ENCODE results near the gene PVALB. TPM values are rescaled to one million over a fixed set of nuclear protein-coding genes. Genes with fewer than 3 reads are reported as not detected.

The PVALB gene
- total and polyA plus RNA-seq, 10 of the 15 experiments (the other 5 are each of a cell fraction or from before 2014, with no cell fraction given): not detected

DNA sequence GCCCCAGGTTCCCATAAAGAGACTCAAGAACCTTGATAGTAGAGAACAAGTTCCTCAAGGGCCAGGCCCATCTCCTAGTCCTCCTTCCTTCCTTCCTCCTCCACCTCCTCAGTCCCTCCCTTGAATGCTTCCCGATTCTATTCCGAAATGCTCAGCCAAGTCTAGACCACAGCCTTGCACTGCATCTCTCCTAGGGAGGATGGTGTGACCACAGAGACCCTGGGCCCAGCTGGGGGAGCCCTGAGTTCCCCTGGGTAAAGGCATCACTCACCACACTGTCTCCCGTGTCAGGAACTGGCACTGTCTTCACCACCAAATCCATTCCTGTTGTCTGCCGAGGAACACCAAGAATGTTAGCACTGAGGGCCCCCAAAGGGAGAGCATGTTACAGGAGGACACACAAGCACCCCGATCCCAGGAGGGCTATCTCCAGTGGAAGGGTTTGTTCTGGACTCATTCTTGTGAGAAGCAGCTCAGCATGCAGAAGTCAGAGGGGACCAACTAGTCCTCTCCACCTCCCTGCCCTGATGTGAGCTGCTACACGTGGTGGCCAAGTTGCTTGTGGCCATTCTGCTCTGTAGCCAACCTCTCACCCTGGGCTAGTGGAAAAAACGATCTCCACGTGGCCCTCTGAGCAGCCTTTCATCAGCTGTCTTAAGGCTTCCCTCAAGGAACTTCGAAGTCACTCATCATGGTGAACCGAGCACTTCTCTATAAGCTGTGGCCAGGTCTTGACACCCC, 49.6 kb downstream of the PVALB start:
- intact Hi-C loops (cut with micrococcal nuclease; ENCODE audit: unreplicated experiment) (no loop called here), in situ Hi-C loops (cut with MboI) (no loop called here)
- no peaks in the 10 kb centered on the region; a peak in 1 of 4 replicates for H3K36me3 ChIP-seq (ENCODE audit: control insufficient read depth in 2 of 2, insufficient read depth in 2 of 2, low read length in 1 of 2)
- 0 out of 2 replicates have a peak, but pooled peaks cover 3% of the 10 kb centered on the region for H4K20me1 ChIP-seq (ENCODE audit: control insufficient read depth, insufficient read depth)
- ChIA-PET CTCF (interaction anchor here (2.5 kb wide), 1 partner anchor 14 kb away, joined by 8 read pairs; no protein-coding TSS in a partner anchor), SMC1A (ENCODE audit: uncharacterized antibody, unreplicated experiment) (interaction anchor here (1.5 kb wide), 1 partner anchor 9 kb away, joined by 4 read pairs; no protein-coding TSS in a partner anchor), RAD21 (ENCODE audit: unreplicated experiment) (no interaction called here), POLR2A (no interaction called here)
- no TSS peak for BruUV-seq (replicated peaks)
- H3K27me3 ChIP-seq (replicated peaks in 1 of 2; ENCODE audit: control insufficient read depth in 2 of 2, insufficient read depth in 2 of 2, low read length in 1 of 2): no peaks in the 10 kb centered on the region; a peak in 1 of 4 replicates
- no peak overlapping the region for H3K27ac ChIP-seq (ENCODE audit: control insufficient read depth, insufficient read depth)
- H3K9me3 ChIP-seq (replicated peaks; ENCODE audit: control insufficient read depth, insufficient read depth, low read length): no peaks in the 10 kb centered on the region
- no peak overlapping the region for H2AFZ ChIP-seq (ENCODE audit: control insufficient read depth, low read depth, low read length)
- no peak overlapping the region for H3K9ac ChIP-seq (ENCODE audit: control insufficient read depth, insufficient read depth, low read length)
- WGBS (ENCODE audit: insufficient coverage, insufficient replicate concordance, low lambda C conversion rate, missing lambda C conversion rate): 69% methylated on average over 10 of the region's 10 CpGs
- ATAC-seq (no peak), FAIRE-seq (no peak), DNase-seq (ENCODE audit: low read depth, low spot score) (no peak)
- H3K4me2 ChIP-seq (ENCODE audit: control insufficient read depth, insufficient read depth): no peak overlapping the region
- H3K79me2 ChIP-seq (ENCODE audit: control insufficient read depth, insufficient read depth, low read length): no peaks in the 10 kb centered on the region
- no peaks in the 10 kb centered on the region for H3K4me1 ChIP-seq (ENCODE audit: control insufficient read depth, insufficient read depth, low read length)
- H3K4me3 ChIP-seq: no peak overlapping the region
- TF ChIP-seq WRNIP1 (IDR thresholded peaks at IDR 0.05; ENCODE audit: borderline replicate concordance, low read depth, low read length) (no peak), HCFC1 (IDR thresholded peaks at IDR 0.05; ENCODE audit: low read length) (no peak), BCL11A (IDR thresholded peaks at IDR 0.05; ENCODE audit: low read depth, low read length) (no peak), KAT2A (conservative IDR thresholded peaks at IDR 0.05; ENCODE audit: control insufficient read depth, low read depth, low read length) (no peak), SMAD5 (IDR thresholded peaks at IDR 0.05; ENCODE audit: low read depth) (no peak), BHLHE40 (IDR thresholded peaks at IDR 0.05; ENCODE audit: borderline replicate concordance in 1 of 2, low read depth in 2 of 2, low read length in 1 of 2) (no peak), NRF1 (conservative IDR thresholded peaks at IDR 0.05; ENCODE audit: low read depth, low read length) (no peak), IKZF2 (IDR thresholded peaks at IDR 0.05) (no peak), CHD1 (IDR thresholded peaks at IDR 0.05; ENCODE audit: low read depth, low read length) (no peak), SRF (IDR thresholded peaks at IDR 0.05; ENCODE audit: low read depth in 2 of 2, low read length in 2 of 2) (no peak), BMI1 (IDR thresholded peaks at IDR 0.05; ENCODE audit: borderline replicate concordance) (no peak), RELA (IDR thresholded peaks at IDR 0.05; ENCODE audit: borderline replicate concordance, partially characterized antibody) (no peak)
- TF ChIP-seq, protein P1, sequence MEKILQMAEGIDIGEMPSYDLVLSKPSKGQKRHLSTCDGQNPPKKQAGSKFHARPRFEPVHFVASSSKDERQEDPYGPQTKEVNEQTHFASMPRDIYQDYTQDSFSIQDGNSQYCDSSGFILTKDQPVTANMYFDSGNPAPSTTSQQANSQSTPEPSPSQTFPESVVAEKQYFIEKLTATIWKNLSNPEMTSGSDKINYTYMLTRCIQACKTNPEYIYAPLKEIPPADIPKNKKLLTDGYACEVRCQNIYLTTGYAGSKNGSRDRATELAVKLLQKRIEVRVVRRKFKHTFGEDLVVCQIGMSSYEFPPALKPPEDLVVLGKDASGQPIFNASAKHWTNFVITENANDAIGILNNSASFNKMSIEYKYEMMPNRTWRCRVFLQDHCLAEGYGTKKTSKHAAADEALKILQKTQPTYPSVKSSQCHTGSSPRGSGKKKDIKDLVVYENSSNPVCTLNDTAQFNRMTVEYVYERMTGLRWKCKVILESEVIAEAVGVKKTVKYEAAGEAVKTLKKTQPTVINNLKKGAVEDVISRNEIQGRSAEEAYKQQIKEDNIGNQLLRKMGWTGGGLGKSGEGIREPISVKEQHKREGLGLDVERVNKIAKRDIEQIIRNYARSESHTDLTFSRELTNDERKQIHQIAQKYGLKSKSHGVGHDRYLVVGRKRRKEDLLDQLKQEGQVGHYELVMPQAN (conservative IDR thresholded peaks at IDR 0.05): no peak
- TF ChIP-seq, protein P2, sequence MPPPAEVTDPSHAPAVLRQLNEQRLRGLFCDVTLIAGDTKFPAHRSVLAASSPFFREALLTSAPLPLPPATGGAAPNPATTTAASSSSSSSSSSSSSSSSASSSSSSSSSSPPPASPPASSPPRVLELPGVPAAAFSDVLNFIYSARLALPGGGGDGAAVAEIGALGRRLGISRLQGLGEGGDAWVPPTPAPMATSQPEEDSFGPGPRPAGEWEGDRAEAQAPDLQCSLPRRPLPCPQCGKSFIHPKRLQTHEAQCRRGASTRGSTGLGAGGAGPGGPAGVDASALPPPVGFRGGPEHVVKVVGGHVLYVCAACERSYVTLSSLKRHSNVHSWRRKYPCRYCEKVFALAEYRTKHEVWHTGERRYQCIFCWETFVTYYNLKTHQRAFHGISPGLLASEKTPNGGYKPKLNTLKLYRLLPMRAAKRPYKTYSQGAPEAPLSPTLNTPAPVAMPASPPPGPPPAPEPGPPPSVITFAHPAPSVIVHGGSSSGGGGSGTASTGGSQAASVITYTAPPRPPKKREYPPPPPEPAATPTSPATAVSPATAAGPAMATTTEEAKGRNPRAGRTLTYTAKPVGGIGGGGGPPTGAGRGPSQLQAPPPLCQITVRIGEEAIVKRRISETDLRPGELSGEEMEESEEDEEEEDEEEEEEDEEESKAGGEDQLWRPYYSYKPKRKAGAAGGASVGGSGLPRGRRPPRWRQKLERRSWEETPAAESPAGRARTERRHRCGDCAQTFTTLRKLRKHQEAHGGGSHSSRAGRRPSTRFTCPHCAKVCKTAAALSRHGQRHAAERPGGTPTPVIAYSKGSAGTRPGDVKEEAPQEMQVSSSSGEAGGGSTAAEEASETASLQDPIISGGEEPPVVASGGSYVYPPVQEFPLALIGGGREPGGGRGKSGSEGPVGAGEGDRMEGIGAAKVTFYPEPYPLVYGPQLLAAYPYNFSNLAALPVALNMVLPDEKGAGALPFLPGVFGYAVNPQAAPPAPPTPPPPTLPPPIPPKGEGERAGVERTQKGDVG (CRISPR knock-in tag; IDR thresholded peaks at IDR 0.05): no peak
- TF ChIP-seq, protein P3, sequence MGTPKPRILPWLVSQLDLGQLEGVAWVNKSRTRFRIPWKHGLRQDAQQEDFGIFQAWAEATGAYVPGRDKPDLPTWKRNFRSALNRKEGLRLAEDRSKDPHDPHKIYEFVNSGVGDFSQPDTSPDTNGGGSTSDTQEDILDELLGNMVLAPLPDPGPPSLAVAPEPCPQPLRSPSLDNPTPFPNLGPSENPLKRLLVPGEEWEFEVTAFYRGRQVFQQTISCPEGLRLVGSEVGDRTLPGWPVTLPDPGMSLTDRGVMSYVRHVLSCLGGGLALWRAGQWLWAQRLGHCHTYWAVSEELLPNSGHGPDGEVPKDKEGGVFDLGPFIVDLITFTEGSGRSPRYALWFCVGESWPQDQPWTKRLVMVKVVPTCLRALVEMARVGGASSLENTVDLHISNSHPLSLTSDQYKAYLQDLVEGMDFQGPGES (IDR thresholded peaks at IDR 0.05): no peak

Measured in GM12878 (cell line).